ENCODE measurements around the gene ARSA.

DNA sequence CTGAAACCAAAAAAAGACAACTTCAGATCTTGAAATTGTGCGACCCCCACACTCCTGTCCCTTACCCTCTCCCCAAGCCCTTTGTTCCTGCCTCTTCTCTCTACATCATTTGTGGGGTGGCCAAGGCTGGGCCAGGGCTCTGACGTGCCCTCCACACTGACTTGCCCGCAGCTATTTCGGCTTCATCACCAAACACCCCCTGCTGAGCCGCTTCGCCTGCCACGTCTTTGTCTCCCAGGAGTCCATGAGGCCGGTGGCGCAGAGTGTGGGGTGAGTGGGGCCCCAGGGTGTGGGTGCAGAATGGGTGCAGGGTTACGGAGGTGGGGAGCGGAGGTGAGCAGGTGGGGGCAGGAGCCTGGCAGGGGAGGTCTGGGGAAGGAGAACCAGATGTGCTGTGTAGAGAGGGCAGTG lies 17.9 kb downstream of the ARSA start:
- TF ChIP-seq POLR2AphosphoS5 (IDR thresholded peaks at IDR 0.05; ENCODE audit: borderline replicate concordance, low read depth, low read length) (no peak), EZH2 (IDR thresholded peaks at IDR 0.05) (no peak)

Data from SK-N-MC (cell line).